Activated T-cell treated with anti-CD3 and anti-CD28 coated beads, Interleukin-2, amount 50 U/mL, for 48 hours (primary cell): ENCODE data around the gene TOM1L1.

Source experiments
- DNase-seq, 2 experiments: peaks; one replicate each; pipeline ENCODE4 v3.0.0-alpha.2; 2020

Gene TOM1L1

DNA sequence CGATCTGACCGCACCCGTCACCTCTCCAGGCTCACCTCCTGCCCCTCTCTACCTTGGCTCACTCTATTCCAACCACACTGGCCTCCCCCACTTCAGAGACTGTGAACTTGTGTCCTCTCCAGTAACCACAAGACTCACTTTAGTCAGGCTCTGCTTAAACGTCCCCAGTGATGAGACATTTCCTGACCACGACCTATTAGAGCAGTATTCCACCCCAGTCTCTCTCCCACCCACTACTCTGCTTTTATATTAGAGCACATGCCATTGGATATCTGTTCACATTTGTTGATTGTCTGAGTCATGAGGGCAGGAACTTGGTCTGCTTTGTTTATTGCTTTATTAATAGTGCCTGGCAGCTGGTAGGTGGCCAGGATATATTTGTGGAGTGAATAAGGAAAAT is 47.7 kb downstream of the TOM1L1 start:
- DNase-seq: no peak

GRCh38 chr17:54950116-54950515 is 49.5 kb downstream of the TOM1L1 start:
- DNase-seq: no peak

DNA sequence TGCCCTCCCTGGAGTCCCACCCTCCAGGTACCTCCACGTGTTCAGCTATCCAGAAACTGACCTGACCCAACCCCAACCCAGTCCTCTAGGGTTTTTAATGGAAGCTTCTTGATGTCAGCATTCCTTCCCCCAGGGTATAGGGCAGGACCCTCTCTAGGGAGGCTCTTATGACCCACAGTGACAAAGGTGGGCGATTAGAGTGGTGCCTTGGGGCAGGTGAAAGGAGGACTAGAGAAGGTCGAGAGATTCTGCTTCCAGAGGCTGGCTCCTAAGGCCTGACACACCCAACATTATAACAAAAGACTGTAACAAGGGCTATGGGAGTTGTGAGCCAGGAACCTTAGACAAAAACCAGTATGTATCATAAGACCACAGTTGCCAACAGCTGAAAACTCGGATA is 50.6 kb downstream of the TOM1L1 start:
- DNase-seq: no peak

DNA sequence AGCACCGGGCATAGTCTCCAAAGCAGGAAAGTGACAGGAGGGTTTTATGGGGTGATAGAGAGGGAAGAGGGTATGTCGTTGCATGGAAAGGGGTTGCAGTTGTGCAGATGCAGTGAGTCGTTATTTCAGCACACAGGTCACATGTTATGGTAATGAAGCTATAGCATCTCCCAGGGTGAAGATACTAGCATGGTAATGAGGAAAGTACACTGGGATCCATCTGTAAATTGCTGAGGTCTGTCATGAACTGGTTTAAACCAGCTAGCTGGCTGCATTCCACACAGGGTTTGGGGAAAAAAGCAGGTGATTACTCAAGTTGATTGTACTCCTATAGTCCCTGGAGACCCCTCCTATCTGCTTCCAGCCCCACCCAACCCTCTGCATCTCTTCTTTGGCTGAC is 56.1 kb downstream of the TOM1L1 start:
- DNase-seq: no peak

GRCh38 chr17:54967621-54968261 is 67.1 kb downstream of the TOM1L1 start:
- peak; percentile 29 to 37 for DNase-seq

GRCh38 chr17:54968262-54968987 is 67.8 kb downstream of the TOM1L1 start, which contains the start of the genes COX11 and STXBP4:
COX11 (minus strand) TSS chr17:54968654; CDS start chr17:54968646, 8 bp downstream.
STXBP4 (plus strand) TSS chr17:54968765; CDS start chr17:54986220, 17,455 bp downstream.
- DNase-seq: peak; percentile 94 to 95

GRCh38 chr17:54968988-54969332 is 68.3 kb downstream of the TOM1L1 start:
- DNase-seq: no peak

DNA sequence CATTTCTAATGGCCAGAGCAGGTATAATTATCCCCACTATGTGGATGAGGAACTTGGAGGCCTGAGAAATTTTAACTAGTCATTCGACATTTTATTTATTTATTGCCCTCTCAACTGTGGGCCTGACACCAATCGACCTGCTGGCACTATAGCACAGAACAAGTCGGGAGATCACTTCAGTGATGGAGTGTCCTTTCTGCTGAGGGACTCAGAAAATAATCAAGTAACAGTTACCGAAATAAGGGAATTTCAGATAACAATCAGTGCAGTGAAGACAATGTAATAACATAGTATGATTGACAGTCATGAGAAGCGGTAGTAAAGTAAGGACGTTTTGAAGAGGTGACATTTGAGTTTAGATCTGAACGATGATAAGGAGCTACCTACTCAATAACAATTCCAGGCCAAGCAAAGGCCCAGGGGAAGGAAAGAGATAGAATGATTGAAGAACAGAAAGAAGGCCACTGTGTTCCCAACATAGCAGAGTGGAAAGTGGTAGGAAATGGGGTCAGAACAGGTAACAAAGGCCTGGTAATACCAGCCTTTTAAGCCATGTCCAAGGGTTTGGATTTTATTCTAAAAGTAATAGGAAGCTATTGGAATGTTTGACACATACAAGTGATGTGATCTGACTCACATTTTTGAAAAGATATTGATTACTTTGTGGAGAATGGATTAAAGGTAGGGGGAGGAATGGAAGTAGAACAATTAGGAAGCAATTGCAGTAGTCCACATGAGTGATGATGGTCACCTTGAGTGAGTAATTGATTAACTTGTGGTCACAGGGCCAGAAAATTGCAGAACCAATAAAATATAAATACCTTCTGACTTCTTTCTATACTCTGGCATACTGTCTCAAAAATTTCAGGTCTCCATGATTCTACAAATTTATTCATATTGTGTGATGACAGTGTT is 69.3 kb downstream of the TOM1L1 start:
- no peak for DNase-seq

DNA sequence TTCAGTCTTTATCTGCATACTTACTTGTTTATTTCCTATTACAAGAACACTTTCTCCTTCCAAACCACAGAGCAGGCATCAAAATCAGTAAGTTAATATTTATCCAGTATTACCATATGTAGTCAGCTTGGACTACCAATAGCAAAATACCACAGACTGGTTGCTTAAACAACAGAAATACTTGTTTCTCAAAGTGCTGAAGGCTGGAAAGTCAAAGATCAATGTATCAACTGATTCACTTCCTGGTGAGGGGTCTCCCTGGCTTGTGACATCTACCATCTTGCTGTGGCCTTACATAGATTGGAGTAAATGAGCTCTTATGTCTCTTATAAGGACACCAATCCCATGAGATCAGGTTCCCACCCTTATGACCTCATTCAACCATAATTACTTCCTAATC is 70.5 kb downstream of the TOM1L1 start:
- no peak for DNase-seq

DNA sequence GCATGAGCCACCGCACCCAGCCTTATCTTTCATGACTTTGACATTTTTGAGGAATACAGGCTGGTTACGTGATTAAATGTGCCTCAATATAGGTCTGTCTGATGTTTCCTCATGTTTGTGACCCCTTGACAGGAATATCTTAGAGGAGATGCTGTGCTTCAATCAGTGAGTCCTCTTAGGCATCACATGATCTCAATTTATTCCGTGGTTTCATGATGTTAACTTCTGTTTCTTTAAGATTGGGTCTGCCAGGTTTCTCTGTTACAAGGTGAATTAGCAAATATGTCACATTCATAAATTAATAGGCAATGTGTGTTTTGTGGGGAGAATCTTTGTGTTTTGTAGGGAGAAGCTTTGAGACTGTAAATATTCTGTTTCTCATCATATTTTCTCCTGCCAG is 71.2 kb downstream of the TOM1L1 start:
- no peak for DNase-seq

DNA sequence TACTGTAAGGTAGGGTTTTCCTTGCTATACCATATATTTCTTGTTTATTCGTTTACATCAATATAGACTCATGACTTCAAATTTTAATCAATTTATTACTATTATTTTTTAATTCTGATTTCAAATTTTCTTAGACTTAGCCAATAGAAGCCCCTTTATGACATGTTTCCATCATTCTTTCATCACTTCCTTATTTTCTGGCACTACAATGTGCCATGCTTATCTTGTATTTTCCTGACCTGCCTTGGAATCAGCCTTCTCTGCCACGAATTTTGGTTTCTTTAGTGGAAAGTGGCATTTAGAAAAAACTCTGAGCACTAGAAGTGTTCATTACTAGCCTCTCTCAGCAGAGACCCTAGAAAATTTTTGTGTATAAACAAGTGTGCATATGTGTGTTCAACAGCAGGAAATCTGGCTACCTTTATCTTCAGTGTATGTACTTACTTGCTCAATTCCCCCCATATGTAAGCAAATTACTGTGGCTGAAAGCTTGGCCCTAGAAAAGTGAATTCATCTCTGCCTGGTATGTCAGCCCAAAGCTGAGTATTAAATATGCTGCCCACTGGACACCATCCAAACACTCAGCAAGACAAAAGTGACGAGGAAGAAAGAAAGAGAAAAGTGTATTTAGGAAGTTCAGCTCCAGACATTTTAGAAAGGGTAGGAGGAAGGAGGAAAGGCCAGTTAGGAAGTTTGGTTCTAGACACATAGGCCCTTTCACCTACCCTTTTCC is 71.9 kb downstream of the TOM1L1 start:
- no peak for DNase-seq

DNA sequence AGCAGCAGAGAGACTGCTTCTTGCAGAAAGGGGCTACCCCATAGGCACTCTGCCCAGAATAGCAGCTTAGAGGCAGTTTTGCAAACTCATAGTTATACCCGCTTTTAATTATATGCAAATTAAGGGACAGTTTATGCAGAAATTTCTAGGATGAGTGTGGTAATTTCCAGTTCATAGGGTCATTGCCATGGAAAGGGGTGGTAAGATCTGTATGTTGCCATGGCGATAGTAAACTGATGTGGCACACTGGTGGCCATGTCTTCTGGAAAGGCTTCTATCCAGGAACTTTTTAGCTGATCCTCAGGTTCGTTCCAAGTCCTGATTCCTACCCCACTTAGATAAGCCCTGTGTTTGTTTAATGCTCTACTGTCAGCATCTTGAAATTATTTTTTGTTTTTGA is 74.1 kb downstream of the TOM1L1 start:
- DNase-seq: no peak

DNA sequence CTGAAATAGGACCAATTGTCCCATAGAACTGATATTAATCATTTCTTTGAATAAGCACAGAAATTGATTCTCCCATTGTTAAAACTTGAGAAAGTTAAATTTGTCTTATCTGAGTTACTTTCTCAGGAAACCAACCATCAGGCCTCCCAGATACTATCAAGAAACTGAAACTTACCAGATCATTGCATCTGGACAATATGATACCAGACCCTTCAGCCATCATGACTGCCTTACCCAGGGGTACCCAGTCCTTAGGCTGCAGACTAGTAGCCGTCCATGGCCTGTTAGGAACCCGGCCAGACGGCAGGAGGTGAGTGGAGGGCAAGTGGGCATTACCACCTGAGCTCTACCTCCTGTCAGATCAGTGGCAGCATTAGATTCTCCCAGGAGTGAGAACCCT is 75.7 kb downstream of the TOM1L1 start:
- DNase-seq: no peak

- DNase-seq: no peak
Measured at GRCh38 chr17:54977744-54978143, 77.1 kb downstream of the TOM1L1 start.

- no peak for DNase-seq
Measured at GRCh38 chr17:54979657-54980056, 79.0 kb downstream of the TOM1L1 start.

GRCh38 chr17:54980375-54980774 is 79.7 kb downstream of the TOM1L1 start:
- DNase-seq: no peak

GRCh38 chr17:54982399-54982798 is 81.7 kb downstream of the TOM1L1 start:
- no peak for DNase-seq

GRCh38 chr17:54983260-54983659 is 82.6 kb downstream of the TOM1L1 start:
- DNase-seq: no peak

DNA sequence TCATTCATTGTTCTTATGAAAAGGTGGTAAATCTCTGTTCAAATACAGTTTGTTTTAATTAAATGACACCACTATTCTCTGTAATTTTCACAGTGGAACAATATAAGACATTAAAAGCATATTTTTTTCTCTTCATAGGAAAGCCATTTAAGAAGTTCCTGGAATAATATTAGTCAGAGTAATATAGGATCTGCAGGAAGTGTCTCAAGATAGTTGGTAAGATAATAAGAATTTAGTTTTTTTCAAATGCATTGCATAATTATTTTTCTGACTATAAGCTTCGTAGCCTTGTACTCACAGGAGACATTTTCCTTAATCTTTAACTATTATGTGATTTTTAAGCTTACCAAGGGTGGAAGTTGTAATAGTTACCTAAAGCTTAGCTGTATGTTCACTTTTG is 84.8 kb downstream of the TOM1L1 start:
- no peak for DNase-seq

DNA sequence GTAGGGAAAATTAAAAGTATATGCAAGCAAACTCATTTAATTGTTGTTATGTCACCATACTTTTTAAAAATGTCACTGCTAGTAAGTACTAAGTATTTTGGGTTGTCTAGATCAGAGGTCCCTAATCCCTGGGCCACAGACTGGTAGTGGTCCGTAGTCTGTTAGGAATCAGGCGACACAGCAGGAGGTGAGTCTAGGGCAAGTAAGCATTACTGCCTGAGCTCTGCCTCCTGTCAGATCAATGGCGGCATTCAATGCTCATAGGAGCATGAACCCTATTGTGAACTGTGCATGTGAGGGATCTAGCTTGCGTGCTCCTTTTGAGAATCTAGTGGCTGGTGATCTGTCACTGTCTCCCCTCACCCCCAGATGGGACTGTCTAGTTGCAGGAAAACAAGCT is 89.5 kb downstream of the TOM1L1 start:
- no peak for DNase-seq

- no peak for DNase-seq
Measured at GRCh38 chr17:54991567-54991966, 90.9 kb downstream of the TOM1L1 start.

DNA sequence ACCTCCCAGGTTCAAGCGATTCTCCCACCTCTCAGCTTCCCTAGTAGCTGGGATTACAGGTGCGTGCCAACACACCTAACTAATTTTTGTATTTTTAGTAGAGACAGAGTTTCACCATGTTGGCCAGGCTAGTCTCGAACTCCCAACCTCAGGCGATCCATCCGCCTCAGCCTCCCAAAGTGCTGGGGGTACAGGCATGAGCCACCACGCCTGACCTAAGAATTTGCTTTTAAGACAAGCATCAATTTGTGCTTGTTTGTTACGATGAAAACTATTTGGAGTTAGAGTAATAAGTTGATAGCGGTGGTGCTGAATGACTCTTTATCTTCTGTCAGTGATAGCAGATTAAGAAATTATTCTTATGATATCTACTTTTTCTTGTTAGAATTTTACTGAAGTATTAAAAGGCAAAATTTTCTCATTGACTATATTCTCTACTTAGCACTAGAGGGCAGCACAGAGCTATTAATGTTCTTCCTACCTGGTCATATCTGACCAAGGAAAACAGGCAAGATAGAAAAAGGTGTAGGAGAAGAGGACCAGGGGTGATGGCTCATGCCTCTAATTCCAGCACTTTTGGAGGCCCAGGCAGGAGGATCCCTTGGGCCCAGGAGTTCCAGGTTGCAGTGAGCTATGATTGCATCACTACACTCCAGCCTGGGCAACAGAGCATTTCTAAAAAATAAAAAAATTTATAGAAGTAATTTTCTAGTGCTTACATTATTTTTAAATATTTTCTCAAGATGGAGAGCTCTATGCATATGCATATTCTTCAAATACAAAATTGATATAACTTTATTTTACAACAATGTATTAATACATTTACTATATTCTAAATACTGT is 92.4 kb downstream of the TOM1L1 start:
- DNase-seq: no peak
